WTC11 (cell line): ENCODE results near the gene TNFRSF11A.
A peak's percentile ranks its signal among the peaks of the same experiment; 100 is the strongest.

ENCODE experiments used
- FOXJ3 ChIP-seq: sonication (generic); formaldehyde crosslinking; IDR thresholded peaks from 2 replicates; pipeline ENCODE4 v1.9.0; 2021; ENCODE audit warnings: missing genetic modification reagents, mild to moderate bottlenecking, borderline replicate concordance
- JUN ChIP-seq: sonication (generic); formaldehyde crosslinking; IDR thresholded peaks from 2 replicates; pipeline ENCODE4 v1.8.0; 2023; ENCODE audit warnings: mild to moderate bottlenecking, missing genetic modification reagents
- NR1H2 ChIP-seq: sonication (generic); formaldehyde crosslinking; IDR thresholded peaks from 2 replicates; pipeline ENCODE4 v1.9.0; 2021; ENCODE audit warnings: mild to moderate bottlenecking, moderate library complexity, missing genetic modification reagents
- NR3C1 ChIP-seq: sonication (generic); formaldehyde crosslinking; conservative IDR thresholded peaks from 2 replicates; pipeline ENCODE4 v1.8.1; 2023; ENCODE audit warnings: low read depth, mild to moderate bottlenecking, missing genetic modification reagents
- TEAD1 ChIP-seq: sonication (generic); formaldehyde crosslinking; IDR thresholded peaks from 2 replicates; pipeline ENCODE4 v1.8.0; 2022; ENCODE audit warnings: mild to moderate bottlenecking, missing genetic modification reagents
- TEAD4 ChIP-seq: sonication (generic); formaldehyde crosslinking; IDR thresholded peaks from 2 replicates; pipeline ENCODE4 v1.8.0; 2022; ENCODE audit warnings: mild to moderate bottlenecking, missing genetic modification reagents
- ZBTB21 ChIP-seq: sonication (generic); formaldehyde crosslinking; IDR thresholded peaks from 2 replicates; pipeline ENCODE4 v1.8.1; 2023; ENCODE audit warnings: mild to moderate bottlenecking, missing genetic modification reagents, borderline replicate concordance
- ZNF138 ChIP-seq: sonication (generic); formaldehyde crosslinking; conservative IDR thresholded peaks from 2 replicates; pipeline ENCODE4 v1.8.1; 2022; ENCODE audit warnings: mild to moderate bottlenecking, moderate library complexity, missing genetic modification reagents
- ZNF263 ChIP-seq: sonication (generic); formaldehyde crosslinking; IDR thresholded peaks from 2 replicates; pipeline ENCODE4 v1.8.1; 2022; ENCODE audit warnings: low read depth, mild to moderate bottlenecking, moderate library complexity, missing genetic modification reagents
- TF ChIP-seq, protein P1 (sequence below): fragments of 250-450 bp; sonication (Bioruptor Pico); IDR thresholded peaks from 2 replicates; pipeline ENCODE4 v2.1.2; 2022; ENCODE audit warnings: mild to moderate bottlenecking, moderate library complexity
- TF ChIP-seq, protein P2 (sequence below): fragments of 200-600 bp; IDR thresholded peaks from 2 replicates; pipeline ENCODE4 v1.8.0; 2022; ENCODE audit warnings: antibody characterized with exemption
- TF ChIP-seq, protein P3 (sequence below): sonication (generic); formaldehyde crosslinking; IDR thresholded peaks from 2 replicates; pipeline ENCODE4 v1.8.1; 2022; ENCODE audit warnings: low read depth, missing genetic modification reagents, borderline replicate concordance
- TF ChIP-seq, protein P4 (sequence below): sonication (generic); formaldehyde crosslinking; IDR thresholded peaks from 2 replicates; pipeline ENCODE4 v1.8.0; 2022; ENCODE audit warnings: mild to moderate bottlenecking, missing genetic modification reagents
- TF ChIP-seq, protein P5 (sequence below): sonication (generic); formaldehyde crosslinking; IDR thresholded peaks from 2 replicates; pipeline ENCODE4 v1.8.1; 2023; ENCODE audit warnings: mild to moderate bottlenecking, missing genetic modification reagents, moderate library complexity

DNA sequence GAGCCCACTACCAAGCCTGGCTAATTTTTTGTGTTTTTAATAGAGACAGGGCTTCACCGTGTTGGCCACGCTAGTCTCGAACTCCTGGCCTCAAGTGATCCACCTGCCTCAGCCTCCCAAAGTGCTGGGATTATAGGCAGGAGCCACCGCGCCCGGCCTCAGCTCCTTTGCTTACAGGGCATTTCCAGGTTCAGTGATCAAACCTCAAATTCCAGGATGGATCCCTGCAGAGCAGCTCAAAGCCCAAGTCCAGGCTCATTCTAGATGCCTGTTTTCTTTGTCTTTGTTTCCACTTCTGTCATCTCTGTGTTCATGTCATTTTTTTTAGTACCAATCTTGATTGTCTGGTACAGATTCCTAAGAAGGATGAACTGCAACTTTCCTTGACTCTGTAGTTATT is 41.9 kb downstream of the TNFRSF11A start:
- TF ChIP-seq, protein P1, sequence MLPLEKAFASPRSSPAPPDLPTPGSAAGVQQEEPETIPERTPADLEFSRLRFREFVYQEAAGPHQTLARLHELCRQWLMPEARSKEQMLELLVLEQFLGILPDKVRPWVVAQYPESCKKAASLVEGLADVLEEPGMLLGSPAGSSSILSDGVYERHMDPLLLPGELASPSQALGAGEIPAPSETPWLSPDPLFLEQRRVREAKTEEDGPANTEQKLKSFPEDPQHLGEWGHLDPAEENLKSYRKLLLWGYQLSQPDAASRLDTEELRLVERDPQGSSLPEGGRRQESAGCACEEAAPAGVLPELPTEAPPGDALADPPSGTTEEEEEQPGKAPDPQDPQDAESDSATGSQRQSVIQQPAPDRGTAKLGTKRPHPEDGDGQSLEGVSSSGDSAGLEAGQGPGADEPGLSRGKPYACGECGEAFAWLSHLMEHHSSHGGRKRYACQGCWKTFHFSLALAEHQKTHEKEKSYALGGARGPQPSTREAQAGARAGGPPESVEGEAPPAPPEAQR (CRISPR knock-in tag) = no peak
- TF ChIP-seq, protein P2, sequence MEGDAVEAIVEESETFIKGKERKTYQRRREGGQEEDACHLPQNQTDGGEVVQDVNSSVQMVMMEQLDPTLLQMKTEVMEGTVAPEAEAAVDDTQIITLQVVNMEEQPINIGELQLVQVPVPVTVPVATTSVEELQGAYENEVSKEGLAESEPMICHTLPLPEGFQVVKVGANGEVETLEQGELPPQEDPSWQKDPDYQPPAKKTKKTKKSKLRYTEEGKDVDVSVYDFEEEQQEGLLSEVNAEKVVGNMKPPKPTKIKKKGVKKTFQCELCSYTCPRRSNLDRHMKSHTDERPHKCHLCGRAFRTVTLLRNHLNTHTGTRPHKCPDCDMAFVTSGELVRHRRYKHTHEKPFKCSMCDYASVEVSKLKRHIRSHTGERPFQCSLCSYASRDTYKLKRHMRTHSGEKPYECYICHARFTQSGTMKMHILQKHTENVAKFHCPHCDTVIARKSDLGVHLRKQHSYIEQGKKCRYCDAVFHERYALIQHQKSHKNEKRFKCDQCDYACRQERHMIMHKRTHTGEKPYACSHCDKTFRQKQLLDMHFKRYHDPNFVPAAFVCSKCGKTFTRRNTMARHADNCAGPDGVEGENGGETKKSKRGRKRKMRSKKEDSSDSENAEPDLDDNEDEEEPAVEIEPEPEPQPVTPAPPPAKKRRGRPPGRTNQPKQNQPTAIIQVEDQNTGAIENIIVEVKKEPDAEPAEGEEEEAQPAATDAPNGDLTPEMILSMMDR = no peak
- TF ChIP-seq, protein P3, sequence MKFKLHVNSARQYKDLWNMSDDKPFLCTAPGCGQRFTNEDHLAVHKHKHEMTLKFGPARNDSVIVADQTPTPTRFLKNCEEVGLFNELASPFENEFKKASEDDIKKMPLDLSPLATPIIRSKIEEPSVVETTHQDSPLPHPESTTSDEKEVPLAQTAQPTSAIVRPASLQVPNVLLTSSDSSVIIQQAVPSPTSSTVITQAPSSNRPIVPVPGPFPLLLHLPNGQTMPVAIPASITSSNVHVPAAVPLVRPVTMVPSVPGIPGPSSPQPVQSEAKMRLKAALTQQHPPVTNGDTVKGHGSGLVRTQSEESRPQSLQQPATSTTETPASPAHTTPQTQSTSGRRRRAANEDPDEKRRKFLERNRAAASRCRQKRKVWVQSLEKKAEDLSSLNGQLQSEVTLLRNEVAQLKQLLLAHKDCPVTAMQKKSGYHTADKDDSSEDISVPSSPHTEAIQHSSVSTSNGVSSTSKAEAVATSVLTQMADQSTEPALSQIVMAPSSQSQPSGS (CRISPR knock-in tag) = no peak
- TF ChIP-seq TEAD1 = peak; percentile 50; the same call in 1 of the 2 replicates
- TF ChIP-seq ZBTB21 (CRISPR knock-in tag) = no peak
- TF ChIP-seq NR3C1 = no peak
- TF ChIP-seq ZNF263 = no peak
- no peak for TF ChIP-seq TEAD4 (CRISPR knock-in tag)
- no peak for TF ChIP-seq ZNF138
- TF ChIP-seq JUN = no peak
- TF ChIP-seq, protein P4, sequence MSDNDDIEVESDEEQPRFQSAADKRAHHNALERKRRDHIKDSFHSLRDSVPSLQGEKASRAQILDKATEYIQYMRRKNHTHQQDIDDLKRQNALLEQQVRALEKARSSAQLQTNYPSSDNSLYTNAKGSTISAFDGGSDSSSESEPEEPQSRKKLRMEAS (CRISPR knock-in tag) = no peak
- no peak for TF ChIP-seq NR1H2
- TF ChIP-seq FOXJ3 (CRISPR knock-in tag) = no peak
- TF ChIP-seq, protein P5, sequence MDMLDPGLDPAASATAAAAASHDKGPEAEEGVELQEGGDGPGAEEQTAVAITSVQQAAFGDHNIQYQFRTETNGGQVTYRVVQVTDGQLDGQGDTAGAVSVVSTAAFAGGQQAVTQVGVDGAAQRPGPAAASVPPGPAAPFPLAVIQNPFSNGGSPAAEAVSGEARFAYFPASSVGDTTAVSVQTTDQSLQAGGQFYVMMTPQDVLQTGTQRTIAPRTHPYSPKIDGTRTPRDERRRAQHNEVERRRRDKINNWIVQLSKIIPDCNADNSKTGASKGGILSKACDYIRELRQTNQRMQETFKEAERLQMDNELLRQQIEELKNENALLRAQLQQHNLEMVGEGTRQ = no peak
